GM21576 (cell line): ENCODE measurements around the gene OTOG.

Experiments
- ATAC-seq: cut with Tn5 transposase; IDR thresholded peaks from one replicate; pipeline ENCODE4 v1.9.1; 2021; ENCODE audit warnings: mild to moderate bottlenecking, moderate library complexity; ENCODE audit not compliant: unreplicated experiment

Gene OTOG

DNA sequence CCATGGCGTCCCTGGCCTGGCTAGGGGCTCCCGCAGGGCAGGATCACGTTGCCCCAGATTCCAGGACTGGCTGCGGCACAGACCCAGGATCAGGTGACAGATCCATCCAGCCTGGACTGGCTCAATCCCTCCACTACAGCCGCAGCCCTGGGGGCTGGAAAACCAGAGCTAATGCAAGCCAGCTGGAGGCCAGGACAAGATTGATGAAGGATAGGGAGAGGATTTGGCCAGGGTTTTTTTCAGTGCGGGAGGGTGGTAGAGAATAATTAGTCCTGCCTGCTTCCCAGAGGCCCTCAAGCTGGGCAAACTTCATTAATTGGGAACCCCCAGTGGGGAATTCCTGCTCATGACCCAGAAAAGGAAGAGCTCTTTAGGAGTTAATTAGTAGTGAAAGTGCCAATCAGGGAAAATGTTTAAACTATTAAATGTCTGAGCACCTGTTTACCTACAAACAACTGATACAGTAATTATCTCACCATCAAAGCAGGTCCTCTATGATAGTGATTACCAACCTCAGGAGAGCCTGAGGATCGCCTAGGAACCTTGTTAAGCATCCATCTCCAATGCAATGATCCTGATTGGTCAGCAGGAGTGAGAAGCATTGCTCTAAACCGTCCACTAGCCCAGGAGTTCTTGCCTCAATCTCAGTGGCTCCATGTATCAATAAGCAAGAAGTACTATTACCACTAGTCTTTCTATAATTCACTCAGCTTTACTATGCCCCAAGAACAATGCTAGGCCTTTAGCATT, 139.3 kb downstream of the OTOG start:
- ATAC-seq: no peak

DNA sequence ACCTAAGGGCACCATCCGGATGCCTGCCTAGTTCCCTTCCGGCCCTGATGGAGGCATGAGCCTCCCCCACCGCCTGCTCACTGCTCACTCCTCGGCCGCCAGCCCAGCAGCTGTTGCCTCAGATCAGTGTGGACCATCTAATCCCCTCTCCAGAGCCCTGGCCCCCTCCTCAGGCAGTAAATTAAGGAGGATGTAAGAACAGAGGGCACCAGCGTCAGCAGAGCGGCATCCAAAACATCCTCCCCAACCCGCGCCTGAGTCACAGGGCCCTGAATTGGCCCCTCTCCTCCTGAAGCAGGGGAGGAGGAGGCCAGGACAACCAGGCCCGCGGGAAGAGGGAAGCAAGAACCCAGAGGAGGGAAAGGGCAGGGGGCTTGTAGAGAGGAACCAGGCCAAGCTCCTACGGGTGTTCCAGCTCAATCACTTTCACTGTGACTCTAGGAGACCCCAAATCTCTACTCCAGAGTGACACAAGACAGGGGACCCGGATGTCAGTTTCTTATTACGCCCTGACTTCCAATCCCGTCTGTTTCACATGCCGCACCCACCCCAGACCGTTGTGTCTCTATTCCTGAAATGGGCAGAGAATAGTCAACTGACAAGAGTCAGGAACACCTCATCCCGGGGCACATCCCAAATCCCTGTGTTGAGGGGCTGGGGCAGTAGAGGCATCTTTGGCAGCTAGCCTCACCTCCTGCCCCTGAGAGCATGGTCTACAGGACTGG, 141.0 kb downstream of the OTOG start:
- no peak for ATAC-seq

DNA sequence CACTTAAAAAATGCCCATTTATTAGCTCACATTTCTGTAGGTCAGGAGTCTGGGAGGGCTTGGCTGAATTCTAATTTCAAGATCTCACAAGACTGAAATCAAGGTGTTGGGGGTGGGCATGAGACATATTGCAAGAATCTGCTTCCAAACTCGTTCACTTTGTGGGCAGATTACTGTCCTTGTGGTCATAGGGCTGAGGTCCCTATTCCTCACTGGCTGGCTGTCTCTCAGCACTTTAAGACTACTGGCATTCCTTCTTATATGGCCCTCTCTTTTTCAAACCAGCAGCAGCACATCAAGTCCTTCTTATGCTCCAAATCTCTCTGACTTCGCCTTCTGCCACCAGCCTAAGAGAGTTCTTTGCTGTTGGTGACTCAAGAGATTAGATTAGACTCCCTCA, 144.5 kb downstream of the OTOG start:
- no peak for ATAC-seq

GRCh38 chr11:17691976-17692375, 144.9 kb downstream of the OTOG start:
- no peak for ATAC-seq

DNA sequence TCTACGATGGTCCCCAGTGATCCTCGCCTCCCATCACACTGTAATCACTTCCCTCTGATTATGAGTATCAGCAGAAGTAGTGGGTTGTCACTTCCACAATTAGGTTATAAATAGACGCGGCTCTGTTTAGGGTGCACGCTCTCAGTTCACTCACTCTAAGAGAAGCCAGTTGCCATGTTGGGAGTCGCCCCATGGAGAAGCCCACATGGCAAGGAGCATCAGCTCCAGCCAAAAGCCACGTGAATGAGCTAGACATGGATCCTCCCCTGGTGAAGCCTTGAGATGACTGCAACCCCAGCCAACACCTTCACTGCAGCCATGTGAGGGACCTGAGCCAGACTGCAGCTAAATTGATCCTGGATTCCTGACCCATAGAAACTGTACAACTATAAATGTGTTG, 145.9 kb downstream of the OTOG start:
- no peak for ATAC-seq

GRCh38 chr11:17693531-17693930, 146.5 kb downstream of the OTOG start:
- ATAC-seq: no peak

- no peak for ATAC-seq
Measured at GRCh38 chr11:17694494-17695110, 147.5 kb downstream of the OTOG start.

DNA sequence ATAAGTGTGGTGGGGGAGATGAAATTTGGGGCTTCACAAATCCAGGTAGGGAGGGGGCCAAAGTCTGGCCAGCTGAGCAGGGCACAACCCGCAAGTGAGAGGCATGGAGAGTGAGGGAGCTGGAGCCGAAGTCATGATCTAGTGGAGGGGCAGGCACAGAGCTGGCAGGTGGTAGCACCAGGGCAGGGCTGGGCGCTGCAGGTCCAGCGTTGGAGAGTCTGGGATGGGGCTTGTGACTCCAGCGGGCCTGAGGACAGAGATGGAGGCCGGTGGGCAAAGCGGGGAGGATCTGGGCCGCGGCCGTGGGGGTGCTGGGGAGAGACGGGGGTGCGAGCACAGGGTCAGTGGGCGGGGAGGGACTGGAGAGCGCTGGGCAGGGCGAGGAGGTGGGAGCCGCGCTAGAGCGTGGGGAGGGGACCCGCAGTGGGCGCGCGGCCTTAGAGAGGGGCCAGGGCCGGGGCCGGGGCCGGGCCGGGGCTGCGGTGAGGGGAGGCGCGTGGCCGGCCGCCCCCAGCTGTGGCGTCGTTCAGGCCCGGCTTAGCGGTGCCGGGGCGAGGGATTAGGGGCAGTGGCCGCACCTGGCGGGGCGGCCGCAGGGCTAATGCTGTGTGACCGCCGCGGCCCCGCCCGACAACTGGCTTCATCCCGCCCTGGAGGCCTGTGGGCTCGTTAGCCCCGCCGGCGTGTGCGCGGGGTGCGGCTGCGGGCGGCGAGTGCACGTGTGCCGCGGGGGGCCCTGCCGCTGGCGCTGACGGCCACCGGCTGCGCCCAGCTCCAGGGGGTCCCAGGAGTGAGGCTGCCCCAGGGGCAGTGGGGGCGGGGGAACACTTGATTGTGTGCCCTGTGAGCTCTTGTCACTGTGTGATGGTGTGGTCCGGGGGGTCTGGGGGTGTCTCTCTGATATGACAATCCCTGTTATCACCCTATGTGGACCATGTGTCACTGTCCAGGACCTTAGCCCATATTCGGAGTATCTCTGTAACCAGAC, 148.7 kb downstream of the OTOG start:
- ATAC-seq: no peak

DNA sequence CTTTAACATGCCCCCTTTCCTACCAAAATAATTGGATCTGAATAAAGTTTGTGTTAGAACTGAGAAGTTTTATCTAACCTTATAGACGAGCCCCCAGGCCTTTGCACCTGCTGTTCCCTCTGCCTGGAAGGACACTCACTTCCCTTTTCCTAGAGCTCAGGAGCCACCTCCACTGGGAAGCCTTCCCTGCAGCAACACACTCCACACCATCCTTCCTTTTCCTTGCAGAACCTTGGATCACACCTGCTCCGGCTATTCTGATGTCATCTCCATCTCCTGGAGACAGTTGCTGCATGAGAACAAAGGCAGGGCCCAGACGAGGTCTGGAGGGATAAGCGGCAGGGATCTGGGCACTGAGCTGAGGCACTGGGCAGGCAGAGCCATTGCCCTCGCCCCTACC, 149.7 kb downstream of the OTOG start:
- ATAC-seq: no peak
